TTC549 (cell line): ENCODE measurements around the gene KDELR1.
A peak's percentile ranks its signal among the peaks of the same experiment; 100 is the strongest.

Source experiments
- FAIRE-seq: peaks from 2 replicates; lab custom pipeline; 2012; peaks lifted over from hg19 to GRCh38; lab: Jason Lieb, UNC

KDELR1 gene

DNA sequence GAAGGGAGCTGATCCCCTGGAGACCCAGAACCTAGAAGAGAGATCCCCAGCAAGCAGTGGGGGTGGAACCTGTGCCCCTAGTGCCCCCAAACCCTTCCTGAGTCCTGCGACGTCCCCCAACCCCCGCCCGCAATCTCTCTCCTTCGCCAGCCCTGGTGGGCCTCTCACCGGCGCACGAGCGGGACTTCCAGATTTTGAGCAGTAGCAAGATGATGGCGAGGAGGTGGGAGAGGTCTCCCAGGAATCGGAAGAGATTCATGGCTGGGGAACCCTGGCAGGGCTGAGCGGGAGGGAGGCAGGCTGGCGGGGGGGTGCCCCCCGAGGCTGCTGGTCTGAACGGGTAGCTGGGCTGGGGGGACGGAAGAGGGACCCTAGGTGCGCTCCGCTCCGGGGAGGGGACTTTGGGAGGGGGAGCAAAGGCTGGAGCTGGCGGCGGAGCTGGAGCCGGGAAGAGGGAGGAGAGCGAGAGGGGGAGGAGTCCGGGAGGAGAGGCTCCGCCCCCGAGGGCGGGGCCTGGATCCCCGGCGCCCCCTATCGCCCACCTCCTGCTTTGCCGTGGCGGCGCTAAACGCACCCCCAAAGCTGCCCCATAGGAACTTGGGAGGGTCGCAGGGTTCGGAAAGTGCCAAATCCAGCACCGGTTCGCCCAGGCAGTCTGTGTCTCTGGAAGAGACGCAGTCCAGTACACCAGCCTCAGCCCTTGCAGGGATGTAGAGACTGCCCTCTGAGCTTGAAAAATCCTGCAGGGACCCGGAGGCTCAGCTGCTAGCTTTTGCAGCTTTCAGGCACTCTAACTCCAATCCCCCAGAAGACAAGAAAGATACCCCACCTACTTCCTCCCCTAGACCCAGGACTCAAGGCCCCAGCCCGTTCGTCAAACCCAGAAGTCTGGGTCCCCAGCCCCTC, at the start of gene KDELR1:
TSS of gene KDELR1 (minus strand) at position 452 of the 906 bp plus-strand sequence. CDS start at position 259, 193 bp downstream.
- FAIRE-seq, result no peak

DNA sequence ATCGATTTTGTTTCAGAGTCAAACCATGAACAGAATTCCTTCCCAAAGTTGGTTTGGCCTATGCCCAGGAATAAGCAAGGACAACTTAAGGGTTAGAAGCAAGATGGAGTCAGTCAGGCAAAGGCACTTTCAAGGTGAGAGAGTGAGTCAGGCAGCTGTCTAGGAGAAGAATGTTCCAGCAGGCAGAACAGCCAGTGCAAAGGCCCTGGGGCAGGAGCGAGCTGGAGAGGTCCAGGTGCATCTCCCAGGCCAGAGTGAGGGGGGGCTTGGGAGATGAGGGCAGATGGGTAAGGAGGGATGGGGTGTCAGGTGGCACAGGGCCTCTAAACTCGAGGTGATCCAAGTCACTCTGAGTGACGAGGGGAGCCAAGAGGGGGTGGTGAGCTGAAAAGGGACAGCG, 45.2 kb upstream of the KDELR1 start:
- no peak for FAIRE-seq

DNA sequence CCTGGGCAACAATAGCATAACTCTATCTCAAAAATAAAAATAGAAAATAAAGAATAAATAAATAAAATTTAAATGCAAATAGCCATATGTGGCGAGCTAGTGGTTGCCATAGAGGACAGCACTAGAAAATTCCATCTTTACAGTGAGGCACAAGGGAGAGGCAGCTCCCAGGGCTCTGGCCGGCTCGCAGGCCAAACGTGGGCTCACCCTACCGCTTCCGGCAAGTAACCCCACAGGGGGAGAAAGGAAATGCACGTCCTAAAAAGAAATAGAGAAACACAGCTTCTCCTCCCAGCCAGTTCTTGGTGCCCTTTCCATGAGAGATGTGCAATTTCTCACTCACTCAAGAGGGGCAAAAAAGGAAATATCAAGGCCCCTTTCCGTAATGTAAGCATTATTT, 42.0 kb upstream of the KDELR1 start:
- no peak for FAIRE-seq

GRCh38 chr19:48428670-48429069, 37.3 kb upstream of the KDELR1 start:
- FAIRE-seq, result no peak

- no peak for FAIRE-seq
These were observed 33.4 kb upstream of the KDELR1 start for GRCh38 chr19:48424694-48425219.

GRCh38 chr19:48421548-48421947, 30.2 kb upstream of the KDELR1 start:
- FAIRE-seq, result no peak

DNA sequence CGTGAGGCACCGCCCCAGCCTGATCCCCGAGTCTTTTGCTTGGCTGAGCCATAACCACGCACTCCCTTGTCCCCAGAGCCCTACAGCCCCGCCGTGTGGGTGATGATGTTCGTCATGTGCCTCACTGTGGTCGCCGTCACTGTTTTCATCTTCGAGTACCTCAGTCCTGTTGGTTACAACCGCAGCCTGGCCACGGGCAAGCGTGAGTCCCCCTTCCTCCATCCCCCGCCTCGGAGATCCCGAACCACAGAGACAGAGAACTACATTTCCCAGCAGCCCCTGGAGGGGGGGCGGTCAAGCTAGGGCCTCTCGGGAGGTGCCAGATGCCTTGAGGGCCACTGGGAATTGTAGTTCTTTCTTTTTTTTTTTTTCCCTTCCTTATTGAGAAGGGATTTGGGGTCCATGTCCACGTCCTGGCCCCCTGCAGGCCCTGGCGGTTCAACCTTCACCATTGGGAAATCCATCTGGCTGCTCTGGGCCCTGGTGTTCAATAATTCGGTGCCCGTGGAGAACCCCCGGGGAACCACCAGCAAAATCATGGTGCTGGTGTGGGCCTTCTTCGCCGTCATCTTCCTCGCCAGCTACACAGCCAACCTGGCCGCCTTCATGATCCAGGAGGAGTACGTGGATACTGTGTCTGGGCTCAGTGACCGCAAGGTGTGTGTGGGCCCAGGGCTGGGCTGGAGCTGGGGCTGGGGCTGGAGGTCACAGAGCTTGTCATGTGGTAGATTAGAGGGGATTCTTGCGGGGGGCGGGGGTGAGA, 28.0 kb upstream of the KDELR1 start:
- no peak for FAIRE-seq

GRCh38 chr19:48418317-48419064, 27.1 kb upstream of the KDELR1 start:
- no peak for FAIRE-seq

GRCh38 chr19:48417421-48417820, 26.1 kb upstream of the KDELR1 start:
- FAIRE-seq, result no peak

- FAIRE-seq, result no peak
These were observed 24.5 kb upstream of the KDELR1 start for GRCh38 chr19:48415806-48416221.

DNA sequence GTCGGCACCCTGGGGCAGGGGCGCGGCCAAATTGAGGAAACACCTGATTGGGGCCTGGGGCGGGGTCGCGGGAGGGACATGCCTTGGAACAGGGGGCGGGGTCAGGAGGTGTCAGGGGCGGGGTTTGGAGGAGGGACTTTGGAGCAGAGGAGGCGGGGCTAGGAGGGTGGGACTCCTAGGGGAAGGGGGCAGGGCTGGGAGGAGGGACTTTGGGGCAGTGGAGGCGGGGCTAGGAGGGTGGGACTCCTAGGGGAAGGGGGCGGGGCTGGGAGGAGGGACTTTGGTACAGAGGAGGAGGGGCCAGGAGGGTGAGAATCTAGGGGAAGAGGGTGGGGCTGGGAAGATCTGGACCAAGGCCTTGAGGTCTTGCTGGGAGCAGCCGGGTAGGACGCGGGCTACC, 24.0 kb upstream of the KDELR1 start:
- FAIRE-seq, result no peak

GRCh38 chr19:48413879-48414587, 22.7 kb upstream of the KDELR1 start:
- FAIRE-seq, result no peak

DNA sequence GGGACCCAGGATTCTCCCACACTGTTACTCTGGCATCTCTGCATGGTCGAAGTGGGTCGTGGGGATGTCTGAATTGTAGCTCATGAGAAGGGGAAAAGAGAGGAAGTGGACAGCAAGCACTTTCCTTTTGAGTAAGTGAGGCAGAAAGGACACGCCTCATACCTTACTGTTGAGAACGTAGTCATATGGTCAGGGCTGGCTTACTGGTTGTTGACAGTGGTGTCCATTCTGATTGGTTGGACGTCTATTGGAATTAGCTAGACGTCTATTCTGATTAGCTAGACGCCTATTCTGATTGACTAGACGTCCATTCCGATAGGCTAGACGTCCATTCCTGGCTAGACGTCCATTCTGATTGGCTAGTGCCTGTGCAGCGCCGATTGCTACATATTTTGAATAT, 14.5 kb upstream of the KDELR1 start:
- no peak for FAIRE-seq

DNA sequence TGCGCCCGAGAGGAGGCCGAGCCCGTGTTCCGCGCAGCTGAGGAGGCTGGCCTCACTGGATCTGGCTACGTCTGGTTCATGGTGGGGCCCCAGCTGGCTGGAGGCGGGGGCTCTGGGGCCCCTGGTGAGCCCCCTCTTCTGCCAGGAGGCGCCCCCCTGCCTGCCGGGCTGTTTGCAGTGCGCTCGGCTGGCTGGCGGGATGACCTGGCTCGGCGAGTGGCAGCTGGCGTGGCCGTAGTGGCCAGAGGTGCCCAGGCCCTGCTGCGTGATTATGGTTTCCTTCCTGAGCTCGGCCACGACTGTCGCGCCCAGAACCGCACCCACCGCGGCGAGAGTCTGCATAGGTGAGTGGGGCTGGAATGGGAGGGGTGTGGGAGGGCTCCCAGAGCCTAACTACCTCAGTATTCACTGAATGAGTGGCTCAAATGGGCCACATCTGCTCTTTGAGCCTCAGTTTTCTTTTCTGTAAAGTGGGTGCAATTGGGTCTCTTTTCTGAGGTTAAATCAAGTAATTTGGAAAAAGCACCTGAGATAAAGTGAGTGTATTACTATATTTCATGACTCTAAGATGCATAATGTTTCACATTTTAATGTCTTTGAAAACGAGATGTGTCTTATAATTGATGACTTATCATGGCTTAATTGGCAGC, 13.8 kb upstream of the KDELR1 start:
- FAIRE-seq, result no peak

DNA sequence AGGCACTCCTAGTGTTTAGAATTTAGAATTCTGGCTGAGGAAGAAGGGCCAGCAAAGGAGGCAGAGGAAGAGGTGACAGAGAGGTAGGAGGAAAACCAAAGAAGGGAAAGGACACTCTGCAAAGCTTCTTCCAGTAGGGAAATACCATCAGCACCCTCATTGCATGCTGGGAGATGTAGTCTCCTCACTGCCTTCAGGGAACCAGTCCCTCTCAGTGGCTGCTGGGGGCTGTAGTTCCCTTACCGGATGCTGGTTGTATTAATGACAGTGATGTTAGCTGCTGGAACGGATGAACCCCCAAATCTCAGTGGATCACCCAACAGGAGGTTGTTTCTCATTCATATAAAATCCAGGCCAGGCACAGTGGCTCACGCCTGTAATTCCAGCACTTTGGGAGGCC, 12.3 kb upstream of the KDELR1 start:
- peak; percentile 3 for FAIRE-seq

GRCh38 chr19:48401287-48401686, 9.9 kb upstream of the KDELR1 start:
- FAIRE-seq, result no peak

DNA sequence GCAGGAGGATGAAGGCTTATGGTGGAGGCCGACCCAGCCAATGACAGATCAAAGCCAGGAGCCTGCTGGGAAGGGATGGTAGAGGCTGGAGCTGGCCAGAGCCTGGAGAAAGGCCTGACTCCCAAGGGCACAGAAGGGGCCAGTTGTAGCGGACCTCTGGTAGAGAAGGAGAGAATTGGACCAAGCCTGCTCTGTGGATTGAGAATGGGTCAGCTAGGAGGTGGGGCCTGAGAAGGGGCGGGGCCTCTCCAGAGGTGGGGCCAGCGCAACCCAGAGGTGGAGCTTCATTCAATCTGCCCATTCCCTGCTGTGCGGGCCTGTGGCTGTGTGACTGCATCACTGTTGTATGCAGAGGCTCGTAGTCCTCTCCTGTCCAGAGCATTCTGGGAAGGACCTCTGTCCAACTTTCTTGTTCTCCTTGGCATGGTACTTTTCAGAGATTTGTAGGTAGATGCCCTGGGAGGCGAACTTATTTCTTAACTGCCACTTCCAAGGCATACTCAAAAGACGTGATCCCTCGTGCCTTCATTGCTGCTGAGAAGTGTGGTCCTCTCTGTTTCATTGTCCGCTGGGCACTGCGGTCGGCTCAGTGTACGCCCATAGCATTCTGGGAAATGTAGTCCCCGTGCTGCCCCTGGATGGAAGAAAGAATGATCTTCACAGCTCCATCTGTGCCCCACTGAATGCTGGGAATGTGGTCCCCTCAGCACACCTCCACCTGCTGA, 8.8 kb upstream of the KDELR1 start:
- peak; percentile 3 for FAIRE-seq

DNA sequence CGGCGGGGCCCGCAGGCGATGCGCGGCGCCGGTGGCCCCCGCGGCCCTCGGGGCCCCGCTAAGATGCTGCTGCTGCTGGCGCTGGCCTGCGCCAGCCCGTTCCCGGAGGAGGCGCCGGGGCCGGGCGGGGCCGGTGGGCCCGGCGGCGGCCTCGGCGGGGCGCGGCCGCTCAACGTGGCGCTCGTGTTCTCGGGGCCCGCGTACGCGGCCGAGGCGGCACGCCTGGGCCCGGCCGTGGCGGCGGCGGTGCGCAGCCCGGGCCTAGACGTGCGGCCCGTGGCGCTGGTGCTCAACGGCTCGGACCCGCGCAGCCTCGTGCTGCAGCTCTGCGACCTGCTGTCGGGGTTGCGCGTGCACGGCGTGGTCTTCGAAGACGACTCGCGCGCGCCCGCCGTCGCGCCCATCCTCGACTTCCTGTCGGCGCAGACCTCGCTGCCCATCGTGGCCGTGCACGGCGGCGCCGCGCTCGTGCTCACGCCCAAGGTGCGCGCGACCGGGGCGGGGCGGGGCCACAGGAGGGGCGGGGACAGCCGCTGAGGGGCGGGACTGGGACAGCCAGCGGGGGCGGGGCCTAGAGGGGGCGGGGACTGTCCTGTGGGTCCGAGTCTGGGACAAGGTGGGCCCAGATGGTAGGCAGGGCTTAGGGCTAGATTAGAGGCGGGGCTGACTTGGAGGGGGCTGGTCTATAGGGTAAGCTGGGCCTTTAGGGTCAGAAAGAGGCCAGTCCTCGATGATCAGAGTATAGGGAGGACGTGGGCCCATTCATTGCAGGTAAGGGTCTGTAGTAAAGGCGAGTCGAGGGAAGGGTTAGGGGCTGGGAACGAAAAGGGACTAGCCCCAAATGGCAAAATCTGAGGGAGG, 7.3 kb upstream of the KDELR1 start:
- FAIRE-seq, result no peak

GRCh38 chr19:48398102-48398374, 6.7 kb upstream of the KDELR1 start:
- FAIRE-seq, result no peak
